ENCODE measurements around the gene EXOC6B.

EXOC6B gene

GRCh38 chr2:72750977-72751639 lies 74.7 kb downstream of the EXOC6B start:
- no CpG with 5 or more reads among the region's 3 CpGs for WGBS (ENCODE audit: extremely low coverage, insufficient coverage, insufficient read length)
- H3K14ac ChIP-seq (ENCODE audit: low read length): no peak overlapping the region
- H3K23ac ChIP-seq (ENCODE audit: low read length): no peak overlapping the region

GRCh38 chr2:72750466-72750865 lies 75.4 kb downstream of the EXOC6B start:
- Histone ChIP-seq H3K4me3 (ENCODE audit: low read depth, low read length) (no peak overlapping the region), H2BK120ac (ENCODE audit: insufficient read depth, low read length, poor library complexity) (no peak overlapping the region), H3K4ac (ENCODE audit: low read depth, low read length) (no peak overlapping the region), H4K91ac (ENCODE audit: low read depth, low read length) (no peak overlapping the region), H2AK5ac (ENCODE audit: low read length) (no peak overlapping the region), H3K79me2 (ENCODE audit: control insufficient read depth, insufficient read depth, low read length, poor library complexity) (no peaks in the 10 kb centered on the region), H3K14ac (ENCODE audit: low read length) (no peak overlapping the region), H3K4me2 (ENCODE audit: low read length) (no peak overlapping the region), H3K9ac (ENCODE audit: low read length) (no peak overlapping the region), H3K36me3 (ENCODE audit: control insufficient read depth in 1 of 2, insufficient read depth in 2 of 2, low read length in 2 of 2) (no peaks in the 10 kb centered on the region), H2BK5ac (ENCODE audit: low read depth, low read length, poor library complexity) (no peak overlapping the region), H3K79me1 (ENCODE audit: low read length) (no peaks in the 10 kb centered on the region), H2AFZ (ENCODE audit: insufficient read depth, low read length, poor library complexity) (no peak overlapping the region), H3K9me3 (ENCODE audit: insufficient read depth, low read depth, low read length) (no peaks in the 10 kb centered on the region), H4K8ac (ENCODE audit: low read depth, low read length) (no peak overlapping the region), H2BK12ac (ENCODE audit: low read length) (no peak overlapping the region), H3K4me1 (ENCODE audit: control insufficient read depth in 1 of 2, insufficient read depth in 2 of 2, low read length in 2 of 2) (no peaks in the 10 kb centered on the region), H3K27me3 (ENCODE audit: insufficient read depth, low read length) (no peaks in the 10 kb centered on the region), H3K27ac (ENCODE audit: low read depth, low read length) (no peak overlapping the region), H4K12ac (ENCODE audit: low read depth, low read length) (no peak overlapping the region), H3K23ac (ENCODE audit: low read length) (no peak overlapping the region), H3K18ac (ENCODE audit: low read length) (no peak overlapping the region)
- DNase-seq: no peak
- no CpG with 5 or more reads among the region's 1 CpG for WGBS (ENCODE audit: extremely low coverage, insufficient coverage, insufficient read length)

More at GRCh38 chr2:72750977-72751639, 74.7 kb downstream of the EXOC6B start:
- no peaks in the 10 kb centered on the region for H3K9me3 ChIP-seq (ENCODE audit: insufficient read depth, low read depth, low read length)
- H4K12ac ChIP-seq (ENCODE audit: low read depth, low read length): no peak overlapping the region
- no peak overlapping the region for H2BK120ac ChIP-seq (ENCODE audit: insufficient read depth, low read length, poor library complexity)
- H2BK5ac ChIP-seq (ENCODE audit: low read depth, low read length, poor library complexity): no peak overlapping the region
- H3K27ac ChIP-seq (ENCODE audit: low read depth, low read length): no peak overlapping the region
- H4K91ac ChIP-seq (ENCODE audit: low read depth, low read length): no peak overlapping the region
- H3K27me3 ChIP-seq (ENCODE audit: insufficient read depth, low read length): no peaks in the 10 kb centered on the region
- no peak overlapping the region for H3K18ac ChIP-seq (ENCODE audit: low read length)
- H3K4me2 ChIP-seq (ENCODE audit: low read length): no peak overlapping the region
- H2AFZ ChIP-seq (ENCODE audit: insufficient read depth, low read length, poor library complexity): no peak overlapping the region
- H3K4me3 ChIP-seq (ENCODE audit: low read depth, low read length): no peak overlapping the region
- no peaks in the 10 kb centered on the region for H3K79me2 ChIP-seq (ENCODE audit: control insufficient read depth, insufficient read depth, low read length, poor library complexity)
- DNase-seq: no peak
- H3K9ac ChIP-seq (ENCODE audit: low read length): no peak overlapping the region
- H3K4me1 ChIP-seq (ENCODE audit: control insufficient read depth in 1 of 2, insufficient read depth in 2 of 2, low read length in 2 of 2): peaks cover 0 to 2% of the 10 kb centered on the region in 2 experiments
- no peak overlapping the region for H3K4ac ChIP-seq (ENCODE audit: low read depth, low read length)
- H2AK5ac ChIP-seq (ENCODE audit: low read length): no peak overlapping the region
- H4K8ac ChIP-seq (ENCODE audit: low read depth, low read length): no peak overlapping the region
- no peak overlapping the region for H2BK12ac ChIP-seq (ENCODE audit: low read length)
- no peaks in the 10 kb centered on the region for H3K36me3 ChIP-seq (ENCODE audit: control insufficient read depth in 1 of 2, insufficient read depth in 2 of 2, low read length in 2 of 2)
- no peaks in the 10 kb centered on the region for H3K79me1 ChIP-seq (ENCODE audit: low read length)

- H2AK5ac ChIP-seq (ENCODE audit: low read length): no peak overlapping the region
- H3K9ac ChIP-seq (ENCODE audit: low read length): no peak overlapping the region
- no peak overlapping the region for H4K12ac ChIP-seq (ENCODE audit: low read depth, low read length)
- no peak overlapping the region for H3K4me3 ChIP-seq (ENCODE audit: low read depth, low read length)
- H2BK5ac ChIP-seq (ENCODE audit: low read depth, low read length, poor library complexity): no peak overlapping the region
- no peak overlapping the region for H4K8ac ChIP-seq (ENCODE audit: low read depth, low read length)
- no peak overlapping the region for H2BK120ac ChIP-seq (ENCODE audit: insufficient read depth, low read length, poor library complexity)
- H3K14ac ChIP-seq (ENCODE audit: low read length): no peak overlapping the region
- no peaks in the 10 kb centered on the region for H3K9me3 ChIP-seq (ENCODE audit: insufficient read depth, low read depth, low read length)
- no peak for DNase-seq
- no peak overlapping the region for H3K27ac ChIP-seq (ENCODE audit: low read depth, low read length)
- no peak overlapping the region for H4K91ac ChIP-seq (ENCODE audit: low read depth, low read length)
- H3K4ac ChIP-seq (ENCODE audit: low read depth, low read length): no peak overlapping the region
- no peaks in the 10 kb centered on the region for H3K79me2 ChIP-seq (ENCODE audit: control insufficient read depth, insufficient read depth, low read length, poor library complexity)
- no peak overlapping the region for H2AFZ ChIP-seq (ENCODE audit: insufficient read depth, low read length, poor library complexity)
- no peak overlapping the region for H3K23ac ChIP-seq (ENCODE audit: low read length)
- no peak overlapping the region for H3K4me2 ChIP-seq (ENCODE audit: low read length)
- no peaks in the 10 kb centered on the region for H3K79me1 ChIP-seq (ENCODE audit: low read length)
- WGBS (ENCODE audit: extremely low coverage, insufficient coverage, insufficient read length): no CpG with 5 or more reads among the region's 1 CpG
- H3K18ac ChIP-seq (ENCODE audit: low read length): no peak overlapping the region
- H2BK12ac ChIP-seq (ENCODE audit: low read length): no peak overlapping the region
- no peaks in the 10 kb centered on the region for H3K27me3 ChIP-seq (ENCODE audit: insufficient read depth, low read length)
- no peaks in the 10 kb centered on the region for H3K36me3 ChIP-seq (ENCODE audit: control insufficient read depth in 1 of 2, insufficient read depth in 2 of 2, low read length in 2 of 2)
- H3K4me1 ChIP-seq (ENCODE audit: control insufficient read depth in 1 of 2, insufficient read depth in 2 of 2, low read length in 2 of 2): no peaks in the 10 kb centered on the region
Measured at GRCh38 chr2:72747344-72747743, 78.5 kb downstream of the EXOC6B start.

GRCh38 chr2:72745679-72746368 lies 80.0 kb downstream of the EXOC6B start:
- H3K9me3 ChIP-seq (ENCODE audit: insufficient read depth, low read depth, low read length): no peaks in the 10 kb centered on the region
- no peak overlapping the region for H3K4me2 ChIP-seq (ENCODE audit: low read length)
- no CpG with 5 or more reads among the region's 2 CpGs for WGBS (ENCODE audit: extremely low coverage, insufficient coverage, insufficient read length)
- H2AFZ ChIP-seq (ENCODE audit: insufficient read depth, low read length, poor library complexity): no peak overlapping the region
- no peak overlapping the region for H3K18ac ChIP-seq (ENCODE audit: low read length)
- no peak overlapping the region for H4K91ac ChIP-seq (ENCODE audit: low read depth, low read length)
- H2BK120ac ChIP-seq (ENCODE audit: insufficient read depth, low read length, poor library complexity): no peak overlapping the region
- no peak overlapping the region for H3K4me3 ChIP-seq (ENCODE audit: low read depth, low read length)
- H2AK5ac ChIP-seq (ENCODE audit: low read length): no peak overlapping the region
- H3K14ac ChIP-seq (ENCODE audit: low read length): no peak overlapping the region
- H3K79me2 ChIP-seq (ENCODE audit: control insufficient read depth, insufficient read depth, low read length, poor library complexity): no peaks in the 10 kb centered on the region
- no peak overlapping the region for H3K4ac ChIP-seq (ENCODE audit: low read depth, low read length)
- H3K27me3 ChIP-seq (ENCODE audit: insufficient read depth, low read length): no peaks in the 10 kb centered on the region
- H3K27ac ChIP-seq (ENCODE audit: low read depth, low read length): no peak overlapping the region
- no peak overlapping the region for H4K12ac ChIP-seq (ENCODE audit: low read depth, low read length)
- no peaks in the 10 kb centered on the region for H3K4me1 ChIP-seq (ENCODE audit: control insufficient read depth in 1 of 2, insufficient read depth in 2 of 2, low read length in 2 of 2)
- H3K9ac ChIP-seq (ENCODE audit: low read length): no peak overlapping the region
- H2BK5ac ChIP-seq (ENCODE audit: low read depth, low read length, poor library complexity): no peak overlapping the region
- no peaks in the 10 kb centered on the region for H3K36me3 ChIP-seq (ENCODE audit: control insufficient read depth in 1 of 2, insufficient read depth in 2 of 2, low read length in 2 of 2)
- DNase-seq: peak; percentile 18 to 90
- H2BK12ac ChIP-seq (ENCODE audit: low read length): no peak overlapping the region
- no peak overlapping the region for H4K8ac ChIP-seq (ENCODE audit: low read depth, low read length)
- no peaks in the 10 kb centered on the region for H3K79me1 ChIP-seq (ENCODE audit: low read length)
- H3K23ac ChIP-seq (ENCODE audit: low read length): no peak overlapping the region
